ENCODE data around the gene ELL2. TPM values are rescaled to one million over a fixed set of nuclear protein-coding genes. Genes with fewer than 3 reads are reported as not detected.

The ELL2 gene
- total and polyA plus RNA-seq, 2 of the 13 experiments (the other 11 are each of a cell fraction or from before 2014, with no cell fraction given), result 78.9 to 97.1 TPM

GRCh38 chr5:95857185-95857945 is 104.3 kb downstream of the ELL2 start (continued):
- TF ChIP-seq BORCS8-MEF2B (CRISPR knock-in tag; IDR thresholded peaks at IDR 0.05) (peak; percentile 91), THAP7 (CRISPR knock-in tag; IDR thresholded peaks at IDR 0.05) (no peak), ZNF644 (CRISPR knock-in tag; IDR thresholded peaks at IDR 0.05; ENCODE audit: low read depth) (peak; percentile 49; the same call in 1 of the 2 replicates), IRF1 (CRISPR knock-in tag; IDR thresholded peaks at IDR 0.05; ENCODE audit: low read depth) (no peak), ZNF784 (CRISPR knock-in tag; IDR thresholded peaks at IDR 0.05; ENCODE audit: borderline replicate concordance) (no peak; the same call in 1 of the 2 replicates), RELA (CRISPR knock-in tag; IDR thresholded peaks at IDR 0.05) (no peak), SNAPC4 (CRISPR knock-in tag; IDR thresholded peaks at IDR 0.05) (no peak), GFI1 (CRISPR knock-in tag; IDR thresholded peaks at IDR 0.05; ENCODE audit: borderline replicate concordance) (peak; percentile 71; the same call in 1 of the 2 replicates), AHR (CRISPR knock-in tag; IDR thresholded peaks at IDR 0.05) (no peak), ZNF274 (CRISPR knock-in tag; IDR thresholded peaks at IDR 0.05) (peak; percentile 65; the same call in 1 of the 2 replicates), ZSCAN12 (CRISPR knock-in tag; IDR thresholded peaks at IDR 0.05) (no peak), ZNF333 (CRISPR knock-in tag; IDR thresholded peaks at IDR 0.05; ENCODE audit: borderline replicate concordance) (no peak), ELK4 (CRISPR knock-in tag; IDR thresholded peaks at IDR 0.05; ENCODE audit: borderline replicate concordance) (no peak), HNRNPL (IDR thresholded peaks at IDR 0.05; ENCODE audit: low read depth, low read length) (no peak), ZBTB26 (CRISPR knock-in tag; IDR thresholded peaks at IDR 0.05; ENCODE audit: borderline replicate concordance) (peak; percentile 89), ZSCAN21 (CRISPR knock-in tag; IDR thresholded peaks at IDR 0.05; ENCODE audit: borderline replicate concordance) (peak; percentile 56; the same call in 1 of the 2 replicates), THAP11 (CRISPR knock-in tag; IDR thresholded peaks at IDR 0.05) (peak; percentile 55; the same call in 1 of the 2 replicates), HIVEP1 (CRISPR knock-in tag; IDR thresholded peaks at IDR 0.05) (no peak), ZFP41 (CRISPR knock-in tag; IDR thresholded peaks at IDR 0.05; ENCODE audit: borderline replicate concordance) (no peak)

Measured in HepG2 (cell line).